C4-2B (cell line): ENCODE results near the gene TMEFF2.

Experiments used
- ZFX ChIP-seq: fragments of 450-650 bp; IDR thresholded peaks from 2 replicates; pipeline ENCODE4 v1.6.1; 2017
- TF ChIP-seq, protein P1 (sequence below): fragments of 450-650 bp; conservative IDR thresholded peaks from 2 replicates; pipeline ENCODE4 v1.5.1; 2017; ENCODE audit warnings: mild to moderate bottlenecking

DNA sequence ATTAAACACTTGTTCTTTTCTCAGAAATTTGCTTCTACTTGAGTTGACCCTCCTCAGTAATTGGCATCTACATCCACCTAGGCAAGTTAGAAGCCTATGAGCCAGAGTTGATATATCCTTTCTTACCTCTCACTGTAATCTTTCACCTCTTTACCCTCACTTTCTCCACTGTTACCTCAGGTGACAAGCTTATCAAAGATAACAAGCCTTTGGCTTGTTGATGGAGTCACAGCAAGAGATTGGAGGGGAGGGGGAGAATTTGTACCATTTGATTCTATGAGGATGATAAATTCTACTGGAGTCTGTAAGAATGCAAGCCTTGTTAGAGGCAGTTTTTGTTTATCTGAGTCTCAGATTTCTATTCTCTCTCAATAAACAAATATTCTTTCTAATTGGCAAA lies 176.9 kb downstream of the TMEFF2 start:
- TF ChIP-seq, protein P1, sequence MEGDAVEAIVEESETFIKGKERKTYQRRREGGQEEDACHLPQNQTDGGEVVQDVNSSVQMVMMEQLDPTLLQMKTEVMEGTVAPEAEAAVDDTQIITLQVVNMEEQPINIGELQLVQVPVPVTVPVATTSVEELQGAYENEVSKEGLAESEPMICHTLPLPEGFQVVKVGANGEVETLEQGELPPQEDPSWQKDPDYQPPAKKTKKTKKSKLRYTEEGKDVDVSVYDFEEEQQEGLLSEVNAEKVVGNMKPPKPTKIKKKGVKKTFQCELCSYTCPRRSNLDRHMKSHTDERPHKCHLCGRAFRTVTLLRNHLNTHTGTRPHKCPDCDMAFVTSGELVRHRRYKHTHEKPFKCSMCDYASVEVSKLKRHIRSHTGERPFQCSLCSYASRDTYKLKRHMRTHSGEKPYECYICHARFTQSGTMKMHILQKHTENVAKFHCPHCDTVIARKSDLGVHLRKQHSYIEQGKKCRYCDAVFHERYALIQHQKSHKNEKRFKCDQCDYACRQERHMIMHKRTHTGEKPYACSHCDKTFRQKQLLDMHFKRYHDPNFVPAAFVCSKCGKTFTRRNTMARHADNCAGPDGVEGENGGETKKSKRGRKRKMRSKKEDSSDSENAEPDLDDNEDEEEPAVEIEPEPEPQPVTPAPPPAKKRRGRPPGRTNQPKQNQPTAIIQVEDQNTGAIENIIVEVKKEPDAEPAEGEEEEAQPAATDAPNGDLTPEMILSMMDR, result no peak
- no peak for TF ChIP-seq ZFX
